ENCODE measurements around the gene F8A3. TPM values are rescaled to one million over a fixed set of nuclear protein-coding genes. Genes with fewer than 3 reads are reported as not detected.

The F8A3 gene
- 5.9 and 6.1 TPM in 2 replicates for total RNA-seq

GRCh38 chrX:155458471-155458870 lies at the start of gene F8A3:
Gene F8A3, minus strand, starts transcription at chrX:155458620. Its CDS starts 20 bp downstream, at chrX:155458600.

Other genes with a start within 250 kb of the F8A3 start
- 60.2 and 85.3 TPM in 2 replicates for gene VBP1, start 242.2 kb downstream of the F8A3 start, total RNA-seq
- 0.05 TPM in 1 of 2 replicates, not detected in the other for gene RAB39B, start 194.1 kb downstream of the F8A3 start, total RNA-seq
- gene CLIC2, start 124.0 kb downstream of the F8A3 start, total RNA-seq = 6.9 and 9.5 TPM in 2 replicates
- not detected in 2 replicates for gene F8A2, start 76.5 kb downstream of the F8A3 start, total RNA-seq
- gene SPRY3, start 154.0 kb upstream of the F8A3 start, total RNA-seq = 0.44 and 0.60 TPM in 2 replicates
- gene TMLHE, start 154.3 kb upstream of the F8A3 start, total RNA-seq = 5.5 and 6.4 TPM in 2 replicates

Data from mammary microvascular endothelial cell (primary cell).